ENCODE data around the gene RGS2. TPM values are rescaled to one million over a fixed set of nuclear protein-coding genes. Genes with fewer than 3 reads are reported as not detected.

RGS2 gene
- total RNA-seq, 2 experiments from 2014 or later, result 9.7 to 10.6 TPM

- H3K9me3 Mint-ChIP-seq (ENCODE audit: low read depth), result no peaks in the 10 kb centered on the region
- peak overlapping the region; percentile 74 for H3K27ac Mint-ChIP-seq
- H3K4me3 Mint-ChIP-seq, result peak overlapping the region; percentile 28
Measured at GRCh38 chr1:192805832-192806323, 3.0 kb upstream of the RGS2 start.

GRCh38 chr1:192807211-192808162 is 1.4 kb upstream of the RGS2 start:
- ATAC-seq, result peak; percentile 7
- H3K4me1 Mint-ChIP-seq, result peaks cover 31% of the 10 kb centered on the region
- no peak for DNase-seq
- CTCF ChIA-PET, result interaction anchor here (0.7 to 4.7 kb wide), 20 partner anchors 11 to 327 kb away, joined by 3 to 34 read pairs (median 4); partner anchors contain the start of genes CDC73, RO60 and UCHL5
- peaks cover 13% of the 10 kb centered on the region for H3K36me3 Mint-ChIP-seq
- no peaks in the 10 kb centered on the region for H3K9me3 Mint-ChIP-seq (ENCODE audit: low read depth)
- H3K4me3 Mint-ChIP-seq, result peak overlapping the region; percentile 92
- peak overlapping the region; percentile 80 for H3K27ac Mint-ChIP-seq
- peaks cover 3% of the 10 kb centered on the region for H3K27me3 Mint-ChIP-seq

More at GRCh38 chr1:192805832-192806323, 3.0 kb upstream of the RGS2 start:
- Mint-ChIP-seq H3K4me1 (peaks cover 31% of the 10 kb centered on the region), H3K27me3 (peaks cover 6% of the 10 kb centered on the region), H3K36me3 (peaks cover 4% of the 10 kb centered on the region)
- ATAC-seq, result peak; percentile 13
- CTCF ChIA-PET, result interaction anchor here (1.0 to 4.7 kb wide), 10 partner anchors 170 to 331 kb away, joined by 3 to 34 read pairs (median 6); partner anchors contain the start of genes RO60 and UCHL5
- DNase-seq, result peak; percentile 51

DNA sequence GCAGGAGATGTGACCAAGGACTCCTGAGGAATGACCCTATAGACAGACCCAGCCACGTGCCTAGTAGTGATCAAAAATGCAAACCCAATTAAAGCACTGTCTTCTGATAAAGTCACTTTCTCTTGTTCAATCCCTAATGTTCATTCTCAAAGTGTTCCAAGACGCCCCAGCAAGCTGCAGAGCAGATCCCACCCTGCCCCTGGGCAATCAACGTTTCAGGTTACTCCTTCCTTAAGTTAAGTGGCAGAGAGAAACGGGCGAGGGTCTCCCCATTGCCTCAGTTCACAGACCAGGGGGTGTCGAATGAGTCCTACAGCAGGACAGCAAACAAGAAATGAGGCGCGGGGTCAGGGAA is 699 bp upstream of the RGS2 start:
- CTCF ChIA-PET, result interaction anchor here (0.8 to 4.7 kb wide), 8 partner anchors 54 to 318 kb away, joined by 3 to 34 read pairs (median 5); partner anchors contain the start of genes RO60 and UCHL5
- ATAC-seq, result no peak

GRCh38 chr1:192809307-192810252 is 741 bp downstream of the RGS2 start:
- peaks cover 13% of the 10 kb centered on the region for H3K36me3 Mint-ChIP-seq
- H3K27ac Mint-ChIP-seq, result peak overlapping the region; percentile 94
- ATAC-seq (peak; percentile 31), DNase-seq (peak; percentile 82)
- peak overlapping the region; percentile 92 for H3K4me3 Mint-ChIP-seq
- no peaks in the 10 kb centered on the region for H3K9me3 Mint-ChIP-seq (ENCODE audit: low read depth)
- CTCF ChIA-PET, result interaction anchor here (0.9 to 2.0 kb wide), 5 partner anchors 221 to 332 kb away, joined by 3 to 7 read pairs (median 4); partner anchors contain the start of genes CDC73 and UCHL5
- H3K27me3 Mint-ChIP-seq, result no peaks in the 10 kb centered on the region
- H3K4me1 Mint-ChIP-seq, result peaks cover 31% of the 10 kb centered on the region

More for the DNA sequence above, 699 bp upstream of the RGS2 start:
- Mint-ChIP-seq H3K4me1 (peaks cover 31% of the 10 kb centered on the region), H3K36me3 (peaks cover 13% of the 10 kb centered on the region), H3K4me3 (peak overlapping the region; percentile 92), H3K27ac (peak overlapping the region; percentile 80), H3K9me3 (ENCODE audit: low read depth) (no peaks in the 10 kb centered on the region), H3K27me3 (no peaks in the 10 kb centered on the region)
- DNase-seq, result no peak

- DNase-seq (no peak), ATAC-seq (no peak)
- Mint-ChIP-seq H3K9me3 (ENCODE audit: low read depth) (no peaks in the 10 kb centered on the region), H3K27me3 (no peaks in the 10 kb centered on the region), H3K4me1 (peaks cover 31% of the 10 kb centered on the region), H3K4me3 (peak overlapping the region; percentile 92), H3K27ac (no peak overlapping the region), H3K36me3 (peaks cover 13% of the 10 kb centered on the region)
- CTCF ChIA-PET, result interaction anchor here (1.5 to 2.0 kb wide), 3 partner anchors 220 to 312 kb away, joined by 3 to 7 read pairs (median 4); partner anchors contain the start of genes CDC73 and UCHL5
Measured at GRCh38 chr1:192810253-192810880, 1.5 kb downstream of the RGS2 start.

- no peaks in the 10 kb centered on the region for H3K27me3 Mint-ChIP-seq
- H3K36me3 Mint-ChIP-seq, result peaks cover 13% of the 10 kb centered on the region
- H3K4me1 Mint-ChIP-seq, result peaks cover 29% of the 10 kb centered on the region
- H3K9me3 Mint-ChIP-seq (ENCODE audit: low read depth), result no peaks in the 10 kb centered on the region
- CTCF ChIA-PET, result interaction anchor here (1.4 to 2.0 kb wide), 3 partner anchors 208 to 311 kb away, joined by 3 to 4 read pairs (median 3); partner anchors contain the start of gene CDC73
- DNase-seq, result no peak
- no peak overlapping the region for H3K27ac Mint-ChIP-seq
- H3K4me3 Mint-ChIP-seq, result no peak overlapping the region
- ATAC-seq, result no peak
Measured at GRCh38 chr1:192811006-192811405, 2.2 kb downstream of the RGS2 start.

DNA sequence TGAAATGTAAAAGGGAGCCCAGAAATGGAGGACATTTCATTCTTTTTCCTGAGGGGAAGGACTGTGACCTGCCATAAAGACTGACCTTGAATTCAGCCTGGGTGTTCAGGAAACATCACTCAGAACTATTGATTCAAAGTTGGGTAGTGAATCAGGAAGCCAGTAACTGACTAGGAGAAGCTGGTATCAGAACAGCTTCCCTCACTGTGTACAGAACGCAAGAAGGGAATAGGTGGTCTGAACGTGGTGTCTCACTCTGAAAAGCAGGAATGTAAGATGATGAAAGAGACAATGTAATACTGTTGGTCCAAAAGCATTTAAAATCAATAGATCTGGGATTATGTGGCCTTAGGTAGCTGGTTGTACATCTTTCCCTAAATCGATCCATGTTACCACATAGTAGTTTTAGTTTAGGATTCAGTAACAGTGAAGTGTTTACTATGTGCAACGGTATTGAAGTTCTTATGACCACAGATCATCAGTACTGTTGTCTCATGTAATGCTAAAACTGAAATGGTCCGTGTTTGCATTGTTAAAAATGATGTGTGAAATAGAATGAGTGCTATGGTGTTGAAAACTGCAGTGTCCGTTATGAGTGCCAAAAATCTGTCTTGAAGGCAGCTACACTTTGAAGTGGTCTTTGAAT is 2.9 kb downstream of the RGS2 start:
- ATAC-seq, result no peak
- no peak for DNase-seq
- H3K36me3 Mint-ChIP-seq, result peaks cover 13% of the 10 kb centered on the region
- H3K4me3 Mint-ChIP-seq, result no peak overlapping the region
- no peaks in the 10 kb centered on the region for H3K9me3 Mint-ChIP-seq (ENCODE audit: low read depth)
- CTCF ChIA-PET, result interaction anchor here (0.6 to 1.4 kb wide), 2 partner anchors 208 to 295 kb away, joined by 3 read pairs; no protein-coding TSS in a partner anchor
- peaks cover 25% of the 10 kb centered on the region for H3K4me1 Mint-ChIP-seq
- no peak overlapping the region for H3K27ac Mint-ChIP-seq
- no peaks in the 10 kb centered on the region for H3K27me3 Mint-ChIP-seq

- peaks cover 13% of the 10 kb centered on the region for H3K36me3 Mint-ChIP-seq
- no peak overlapping the region for H3K27ac Mint-ChIP-seq
- H3K27me3 Mint-ChIP-seq, result no peaks in the 10 kb centered on the region
- H3K9me3 Mint-ChIP-seq (ENCODE audit: low read depth), result no peaks in the 10 kb centered on the region
- ATAC-seq, result no peak
- CTCF ChIA-PET, result interaction anchor here (0.6 to 1.4 kb wide), 3 partner anchors 207 to 296 kb away, joined by 3 read pairs; no protein-coding TSS in a partner anchor
- H3K4me3 Mint-ChIP-seq, result no peak overlapping the region
- H3K4me1 Mint-ChIP-seq, result peaks cover 16% of the 10 kb centered on the region
- DNase-seq, result no peak
Measured at GRCh38 chr1:192812420-192813209, 3.8 kb downstream of the RGS2 start.

DNA sequence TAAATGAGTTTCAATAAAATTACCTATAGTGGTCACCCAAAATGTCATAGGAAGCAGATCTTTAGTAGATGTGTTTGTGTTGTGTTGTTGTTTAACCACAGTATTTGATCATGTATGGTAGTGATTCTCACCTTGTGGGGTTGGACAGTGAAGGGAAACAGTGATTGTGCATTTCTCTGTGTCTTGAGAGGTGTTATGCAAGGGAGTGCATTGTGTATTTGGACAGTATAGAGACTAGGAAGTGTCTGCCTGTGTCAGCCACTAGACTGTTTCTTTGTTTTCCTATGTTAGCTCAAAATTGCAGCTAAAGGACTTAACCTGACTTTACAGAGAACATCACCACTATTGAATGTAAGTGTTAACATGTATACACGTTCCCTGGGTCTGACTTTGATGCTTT is 6.0 kb downstream of the RGS2 start:
- ATAC-seq (no peak), DNase-seq (no peak)
- Mint-ChIP-seq H3K4me1 (peaks cover 4% of the 10 kb centered on the region), H3K36me3 (peaks cover 13% of the 10 kb centered on the region), H3K9me3 (ENCODE audit: low read depth) (no peaks in the 10 kb centered on the region), H3K4me3 (no peak overlapping the region), H3K27ac (no peak overlapping the region), H3K27me3 (no peaks in the 10 kb centered on the region)
- CTCF ChIA-PET, result no interaction called here

GRCh38 chr1:192817246-192817645 is 8.4 kb downstream of the RGS2 start:
- CTCF ChIA-PET, result no interaction called here
- no peaks in the 10 kb centered on the region for H3K36me3 Mint-ChIP-seq

GRCh38 chr1:192821296-192821695 is 12.5 kb downstream of the RGS2 start:
- DNase-seq, result no peak
- Mint-ChIP-seq H3K36me3 (no peaks in the 10 kb centered on the region), H3K4me1 (no peaks in the 10 kb centered on the region), H3K4me3 (no peak overlapping the region), H3K9me3 (ENCODE audit: low read depth) (no peaks in the 10 kb centered on the region), H3K27me3 (peaks cover 10% of the 10 kb centered on the region), H3K27ac (no peak overlapping the region)
- ATAC-seq, result no peak
- CTCF ChIA-PET, result no interaction called here

More at GRCh38 chr1:192817246-192817645, 8.4 kb downstream of the RGS2 start:
- H3K9me3 Mint-ChIP-seq (ENCODE audit: low read depth), result no peaks in the 10 kb centered on the region
- no peak overlapping the region for H3K4me3 Mint-ChIP-seq
- H3K4me1 Mint-ChIP-seq, result no peaks in the 10 kb centered on the region
- no peak for ATAC-seq
- peaks cover 2% of the 10 kb centered on the region for H3K27me3 Mint-ChIP-seq
- DNase-seq, result no peak
- no peak overlapping the region for H3K27ac Mint-ChIP-seq
